Osteoblast (primary cell): ENCODE data around the gene CCKAR. TPM values are rescaled to one million over a fixed set of nuclear protein-coding genes. Genes with fewer than 3 reads are reported as not detected.

Source experiments
- DNase-seq: peaks from one replicate; pipeline ENCODE4 v3.0.0; 2011; ENCODE audit warnings: low spot score, mixed read lengths; ENCODE audit not compliant: insufficient read length; ENCODE audit errors: missing footprints
- H2AFZ ChIP-seq: 2 replicates; pipeline ENCODE4 v1.6.0; 2011; ENCODE audit warnings: mild to moderate bottlenecking, low read length
- H3K27ac ChIP-seq: 2 replicates; pipeline ENCODE4 v1.5.1; 2011; ENCODE audit warnings: mild to moderate bottlenecking, low read depth, low read length, moderate library complexity
- H3K27me3 ChIP-seq: 2 replicates; pipeline ENCODE4 v1.6.0; 2012; ENCODE audit warnings: mild to moderate bottlenecking, control low read depth, inconsistent platforms, low read length, moderate library complexity; ENCODE audit not compliant: insufficient read depth
- H3K36me3 ChIP-seq: 2 replicates; pipeline ENCODE4 v1.5.1; 2011; ENCODE audit warnings: mild to moderate bottlenecking, low read length, control low read depth, moderate library complexity; ENCODE audit not compliant: insufficient read depth
- H3K4me1 ChIP-seq: 2 replicates; pipeline ENCODE4 v1.5.1; 2011; ENCODE audit warnings: mild to moderate bottlenecking, low read length, control low read depth, moderate library complexity; ENCODE audit not compliant: insufficient read depth
- H3K4me2 ChIP-seq: 2 replicates; pipeline ENCODE4 v1.6.0; 2011; ENCODE audit warnings: mild to moderate bottlenecking, low read length; ENCODE audit not compliant: insufficient read depth
- H3K4me3 ChIP-seq: fragments of 200-600 bp; sonication (generic); 3 replicates; pipeline ENCODE4 v1.5.1; 2012; ENCODE audit warnings: mild to moderate bottlenecking, low read length, inconsistent platforms; ENCODE audit not compliant: insufficient read depth
- H3K79me2 ChIP-seq: 2 replicates; pipeline ENCODE4 v1.6.0; 2012; ENCODE audit warnings: mild to moderate bottlenecking, low read length, control low read depth, inconsistent platforms; ENCODE audit not compliant: insufficient read depth
- H3K9me3 ChIP-seq: 2 replicates; pipeline ENCODE4 v1.5.1; 2011; ENCODE audit warnings: low read depth, low read length, control low read depth
- H4K20me1 ChIP-seq: 2 replicates; pipeline ENCODE4 v1.6.0; 2012; ENCODE audit warnings: mild to moderate bottlenecking, low read length, control low read depth; ENCODE audit not compliant: insufficient read depth
- CTCF ChIP-seq: IDR thresholded peaks from 2 replicates; pipeline ENCODE4 v1.5.1; 2011; ENCODE audit warnings: mild to moderate bottlenecking, low read depth, low read length, moderate library complexity; ENCODE audit errors: extremely low read depth
- total RNA-seq: library from RNA; depleted of rRNA; stranded (reverse); fragments of >200 nt; gene quantifications from 2 replicates; pipeline ENCODE4 v1.2.3, GENCODE V29; 2012

Gene CCKAR
- total RNA-seq, 1 donor = 2.5 TPM

DNA sequence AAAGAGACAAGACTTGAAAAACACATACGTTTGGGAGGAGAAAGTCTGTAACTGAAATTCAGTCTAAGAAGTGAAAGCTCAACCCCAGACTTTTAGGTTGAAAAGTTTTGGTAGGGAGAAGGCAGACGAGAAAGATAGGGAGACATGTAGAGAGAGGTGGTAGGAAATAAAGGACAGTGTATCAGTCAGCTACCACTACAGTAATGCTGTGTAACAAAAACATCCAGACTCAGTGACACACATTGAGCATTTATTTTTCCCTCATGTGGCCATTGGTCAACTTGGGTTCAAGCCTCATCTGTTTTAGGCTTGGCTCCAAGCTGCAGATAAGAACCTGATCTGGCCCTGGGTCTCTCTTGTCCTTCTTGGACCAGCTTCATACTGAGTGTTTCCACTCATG lies 26.9 kb downstream of the CCKAR start:
- Histone ChIP-seq H3K79me2 (no peaks in the 10 kb centered on the region), H4K20me1 (no peaks in the 10 kb centered on the region), H3K9me3 (peaks cover 4% of the 10 kb centered on the region), H2AFZ (no peak overlapping the region), H3K36me3 (no peaks in the 10 kb centered on the region), H3K27me3 (no peaks in the 10 kb centered on the region), H3K4me2 (no peak overlapping the region), H3K4me1 (peaks cover 27% of the 10 kb centered on the region), H3K4me3 (no peak overlapping the region), H3K27ac (no peak overlapping the region)
- no peak for DNase-seq
- TF ChIP-seq CTCF = no peak

GRCh38 chr4:26462874-26463273 lies 27.4 kb downstream of the CCKAR start:
- peak; percentile 72 for DNase-seq
- H3K9me3 ChIP-seq = peaks cover 4% of the 10 kb centered on the region
- no peak overlapping the region for H3K27ac ChIP-seq
- H3K4me1 ChIP-seq = peaks cover 32% of the 10 kb centered on the region
- no peak for TF ChIP-seq CTCF
- H3K27me3 ChIP-seq = no peaks in the 10 kb centered on the region
- no peaks in the 10 kb centered on the region for H3K36me3 ChIP-seq
- H2AFZ ChIP-seq = no peak overlapping the region
- H3K4me2 ChIP-seq = no peak overlapping the region
- no peaks in the 10 kb centered on the region for H3K79me2 ChIP-seq
- no peak overlapping the region for H3K4me3 ChIP-seq
- H4K20me1 ChIP-seq = no peaks in the 10 kb centered on the region

DNA sequence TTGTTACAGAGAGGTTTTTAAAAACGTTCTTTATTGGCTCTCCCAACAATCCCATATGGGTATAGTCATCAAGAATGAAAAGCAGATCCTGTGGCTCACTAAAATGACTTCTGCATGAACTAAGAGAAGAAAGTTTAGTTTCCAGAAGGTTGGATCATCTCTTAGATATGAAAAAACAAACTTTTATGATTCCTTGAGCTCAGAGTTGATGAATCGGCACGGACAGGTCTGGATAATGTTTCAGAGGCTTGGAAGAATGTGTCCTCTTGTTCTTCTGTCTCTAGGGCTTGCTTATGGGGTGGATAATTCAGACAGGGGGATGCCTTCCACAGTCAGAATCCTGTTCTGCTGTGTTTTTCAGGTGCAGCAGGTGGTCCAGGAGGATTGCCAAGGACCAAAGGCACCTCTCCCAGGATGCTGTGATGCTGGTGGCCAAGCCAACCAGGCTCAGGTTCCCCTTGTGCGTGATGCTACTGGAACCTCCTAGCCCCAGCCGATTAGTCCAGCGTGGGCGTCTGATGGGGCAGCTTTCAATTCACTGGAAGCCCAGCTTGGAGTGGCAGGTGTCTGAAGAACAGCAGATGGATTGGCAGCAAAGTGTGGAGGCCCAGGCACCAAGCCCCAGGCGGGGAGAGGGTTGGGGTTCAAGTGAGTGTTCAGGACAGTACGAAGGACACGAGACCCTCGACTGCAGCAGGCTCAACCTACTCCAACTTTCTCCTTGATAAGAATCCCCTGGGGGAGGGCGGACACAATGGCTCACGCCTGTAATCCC lies 30.3 kb downstream of the CCKAR start:
- Histone ChIP-seq H3K4me3 (peak overlapping the region; percentile 36), H4K20me1 (no peaks in the 10 kb centered on the region), H3K4me1 (peaks cover 45% of the 10 kb centered on the region), H3K4me2 (peak overlapping the region; percentile 70), H2AFZ (peak overlapping the region; percentile 28), H3K27ac (peak overlapping the region; percentile 81), H3K9me3 (peaks cover 4% of the 10 kb centered on the region), H3K27me3 (no peaks in the 10 kb centered on the region), H3K36me3 (no peaks in the 10 kb centered on the region), H3K79me2 (no peaks in the 10 kb centered on the region)
- no peak for TF ChIP-seq CTCF
- peak; percentile 91 for DNase-seq

DNA sequence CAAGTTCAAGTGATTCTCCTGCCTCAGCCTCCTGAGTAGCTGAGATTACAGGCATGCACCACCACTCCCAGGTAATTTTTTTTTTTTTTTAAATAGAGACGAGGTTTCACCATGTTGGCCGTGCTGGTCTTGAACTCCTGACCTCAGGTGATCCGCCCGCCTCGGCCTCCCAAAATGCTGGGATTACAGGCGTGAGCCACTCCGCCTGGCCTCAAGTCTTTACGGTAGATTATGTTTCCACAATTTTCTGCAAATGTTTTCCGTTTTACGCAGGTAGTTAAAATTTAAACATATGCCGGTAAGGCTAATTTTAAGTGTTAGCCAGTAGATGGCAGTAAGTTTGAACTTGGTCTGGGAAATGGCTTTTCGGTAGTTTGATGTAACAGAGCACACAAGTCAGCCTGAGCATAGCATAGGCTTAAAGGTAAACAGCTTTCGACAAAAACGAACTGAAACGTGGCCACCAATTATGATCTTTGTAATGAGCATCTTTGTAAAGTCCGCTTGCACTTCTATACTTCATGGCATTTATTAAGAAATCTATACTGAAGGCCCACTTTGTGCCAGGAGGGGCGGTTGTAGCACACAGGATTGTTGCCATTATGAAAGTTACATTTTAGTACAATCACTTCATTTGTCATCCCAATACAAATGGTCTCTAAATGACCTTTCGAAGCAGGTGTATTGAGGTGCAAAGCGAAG lies 31.1 kb downstream of the CCKAR start:
- H3K9me3 ChIP-seq = peaks cover 4% of the 10 kb centered on the region
- H3K27ac ChIP-seq = peak overlapping the region; percentile 81
- peaks cover 45% of the 10 kb centered on the region for H3K4me1 ChIP-seq
- H3K4me3 ChIP-seq = peak overlapping the region; percentile 36
- H3K27me3 ChIP-seq = no peaks in the 10 kb centered on the region
- H3K79me2 ChIP-seq = no peaks in the 10 kb centered on the region
- H3K4me2 ChIP-seq = peak overlapping the region; percentile 70
- no peaks in the 10 kb centered on the region for H3K36me3 ChIP-seq
- H4K20me1 ChIP-seq = no peaks in the 10 kb centered on the region
- peak; percentile 69 for TF ChIP-seq CTCF
- H2AFZ ChIP-seq = peak overlapping the region; percentile 33
- DNase-seq = peak; percentile 78
